GM23248 (cell line): ENCODE measurements around the gene BCL2L2.
"Not testable (repeated sequence)": the region's sequence is repeated elsewhere in the genome, so short reads cannot be mapped to it uniquely, and the experiment has no call there.

Source experiments
- EZH2 ChIP-seq: fragments of 200-600 bp; sonication (generic); IDR thresholded peaks from 2 replicates; pipeline ENCODE4 v1.6.1; 2018; ENCODE audit warnings: antibody characterized with exemption, mild to moderate bottlenecking; ENCODE audit not compliant: insufficient read depth, poor library complexity, severe bottlenecking
- EZH2phosphoT487 ChIP-seq: fragments of 200-600 bp; sonication (generic); IDR thresholded peaks from 2 replicates; pipeline ENCODE4 v1.6.1; 2018; ENCODE audit warnings: antibody characterized with exemption, moderate library complexity, mild to moderate bottlenecking, low read depth; ENCODE audit not compliant: insufficient read depth

GRCh38 chr14:23277928-23278327, 28.7 kb upstream of the BCL2L2 start:
- TF ChIP-seq EZH2phosphoT487, EZH2: not testable (repeated sequence)
